GM20431 (cell line): ENCODE measurements around the gene CCL5.
"Not testable (repeated sequence)": the region's sequence is repeated elsewhere in the genome, so short reads cannot be mapped to it uniquely, and the experiment has no call there.

Source experiments
- in situ Hi-C: fragments of 300-500 bp; cut with MseI, MboI; formaldehyde crosslinking; loops from one replicate; pipeline ENCODE4 v1.15.0; 2020; ENCODE audit warnings: low sequenced_read_pairs; ENCODE audit not compliant: unreplicated experiment

CCL5 gene

DNA sequence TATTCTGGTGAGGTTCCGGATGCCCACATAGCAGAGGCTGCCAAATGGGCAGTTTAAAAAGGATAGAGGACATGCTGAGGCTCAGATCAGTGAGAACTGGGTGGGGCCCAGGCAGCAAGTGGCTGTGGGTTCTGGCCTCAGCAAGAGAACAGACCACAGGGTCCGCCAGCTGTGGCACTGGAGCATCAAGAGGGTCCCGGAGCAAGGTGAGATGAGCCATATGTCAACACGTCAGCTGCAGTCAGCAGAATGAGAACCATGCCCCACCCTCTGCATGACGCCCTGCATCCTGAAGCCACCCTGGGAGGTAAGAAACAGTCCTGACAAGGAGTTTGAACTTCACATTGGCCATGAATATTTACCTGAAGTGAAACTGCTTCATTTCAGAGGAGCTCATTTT, 20.1 kb upstream of the CCL5 start:
- in situ Hi-C loops, result no loop called here

DNA sequence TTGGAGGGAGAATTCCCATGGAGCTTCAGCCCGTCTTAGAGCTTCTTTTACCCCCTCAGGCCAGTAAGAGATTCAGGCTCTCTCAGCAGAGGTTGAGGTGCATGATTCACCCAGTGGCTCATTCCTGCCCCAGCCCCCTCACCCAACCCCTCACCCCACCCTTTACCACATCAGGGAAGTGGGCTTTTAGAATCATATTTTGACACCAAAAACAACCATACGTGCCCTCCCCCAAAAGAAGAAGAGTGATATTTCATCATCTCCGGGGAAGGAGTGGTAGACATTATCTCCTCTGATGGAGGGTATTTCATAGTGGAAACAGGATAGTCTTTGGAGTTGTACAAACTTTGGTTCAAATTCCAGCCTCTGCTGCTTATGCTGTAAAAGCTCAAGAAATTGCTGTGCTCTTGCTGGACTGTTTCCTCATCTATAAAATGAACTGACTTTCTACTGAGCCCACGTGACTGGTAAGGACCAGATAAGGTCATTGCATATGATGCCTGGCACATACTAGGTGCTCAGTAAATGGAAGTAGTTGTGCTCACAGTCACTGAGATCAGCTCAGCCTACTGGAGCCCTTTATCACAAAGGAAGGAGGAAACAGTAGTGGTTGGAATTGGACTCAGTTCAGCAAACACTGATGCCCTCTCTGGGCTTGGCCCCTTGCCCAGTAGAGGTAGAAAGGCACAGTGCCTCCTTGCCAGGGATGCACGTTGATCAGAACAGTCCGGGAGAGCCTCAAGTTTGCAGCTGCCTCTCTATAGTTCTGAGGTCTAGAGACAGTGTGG, 18.3 kb upstream of the CCL5 start:
- in situ Hi-C loops, result no loop called here

DNA sequence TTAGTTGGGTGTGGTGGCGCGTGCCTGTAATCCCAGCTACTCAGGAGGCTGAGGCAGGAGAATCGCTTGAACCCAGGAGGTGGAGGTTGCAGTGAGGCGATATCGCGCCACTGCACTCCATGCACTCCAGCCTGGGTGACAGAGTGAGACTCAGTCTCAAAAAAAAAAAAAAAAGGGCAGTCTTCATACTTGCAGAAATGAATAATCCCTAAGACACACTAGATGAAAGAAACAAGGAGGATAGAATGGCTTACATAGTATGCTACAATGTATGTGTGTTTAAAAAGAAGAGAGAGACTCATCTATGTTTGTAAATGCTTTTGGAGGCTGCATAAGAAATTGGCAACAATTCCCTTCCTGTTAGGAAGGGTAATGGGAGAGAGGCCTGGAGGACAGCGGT, 17.6 kb upstream of the CCL5 start:
- in situ Hi-C loops, result not testable (repeated sequence)

DNA sequence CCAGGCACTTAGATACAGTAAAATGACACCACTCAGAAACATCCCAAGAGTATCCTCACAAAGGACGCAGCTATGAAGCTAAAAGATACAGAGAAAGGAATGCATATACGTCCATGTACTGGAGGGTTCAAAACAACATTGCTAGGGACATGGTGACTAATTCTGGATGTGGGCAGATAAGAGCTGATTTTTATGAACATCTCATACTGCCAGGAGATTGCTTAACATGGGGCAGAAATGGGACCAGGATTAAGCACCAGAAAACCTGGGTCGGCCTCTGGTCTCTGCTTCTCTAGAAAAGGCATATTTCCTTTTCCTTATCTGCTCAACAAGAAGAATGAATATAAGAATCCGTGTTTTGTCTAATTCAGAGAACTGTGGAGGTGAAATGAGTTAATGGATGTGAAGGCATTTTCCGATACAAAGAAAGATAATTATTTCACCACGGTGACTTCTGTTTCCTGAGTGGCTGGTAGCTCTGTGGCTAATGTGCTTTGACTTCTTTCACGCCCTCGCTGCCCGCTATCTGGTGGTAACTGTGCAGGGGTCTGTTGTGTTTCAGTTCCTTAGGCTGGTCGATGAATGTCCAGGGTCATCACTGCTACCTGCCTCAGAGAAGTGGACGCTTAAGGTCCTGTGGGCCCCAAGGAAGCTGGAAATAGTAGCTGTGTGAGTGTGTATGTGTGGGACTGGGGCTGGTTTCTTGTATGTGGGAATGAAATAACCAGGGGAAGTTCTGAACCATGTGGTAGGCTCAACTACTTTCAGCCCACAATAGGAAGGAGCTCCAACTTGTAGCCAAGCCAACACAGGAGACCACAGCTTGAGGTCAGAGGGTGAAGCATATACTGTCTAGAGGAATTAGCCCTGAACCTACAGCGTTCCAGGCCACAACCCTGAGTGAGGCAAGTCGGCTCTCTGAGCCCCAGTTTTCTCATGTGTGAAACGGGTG, 15.8 kb upstream of the CCL5 start:
- in situ Hi-C loops, result no loop called here

DNA sequence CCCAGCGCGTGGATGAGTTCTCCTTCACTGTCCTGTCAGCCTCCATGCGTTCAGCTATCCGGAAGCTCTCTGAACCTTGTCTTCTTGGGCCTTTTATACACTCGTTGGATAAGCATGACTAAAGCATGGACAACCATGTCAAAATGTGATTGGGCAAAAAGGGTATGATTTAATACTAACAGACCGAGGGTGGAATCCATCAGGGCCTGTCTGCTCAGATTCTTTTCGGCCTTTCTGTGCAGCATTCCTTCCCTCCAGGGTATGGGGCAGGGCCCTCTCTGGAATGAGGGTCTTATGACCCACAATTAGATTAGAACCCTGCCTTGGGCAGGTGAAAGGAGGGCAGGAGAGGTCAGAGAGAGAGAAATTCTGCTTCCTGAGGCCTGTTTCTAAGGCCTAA, 14.0 kb upstream of the CCL5 start:
- in situ Hi-C loops, result no loop called here

DNA sequence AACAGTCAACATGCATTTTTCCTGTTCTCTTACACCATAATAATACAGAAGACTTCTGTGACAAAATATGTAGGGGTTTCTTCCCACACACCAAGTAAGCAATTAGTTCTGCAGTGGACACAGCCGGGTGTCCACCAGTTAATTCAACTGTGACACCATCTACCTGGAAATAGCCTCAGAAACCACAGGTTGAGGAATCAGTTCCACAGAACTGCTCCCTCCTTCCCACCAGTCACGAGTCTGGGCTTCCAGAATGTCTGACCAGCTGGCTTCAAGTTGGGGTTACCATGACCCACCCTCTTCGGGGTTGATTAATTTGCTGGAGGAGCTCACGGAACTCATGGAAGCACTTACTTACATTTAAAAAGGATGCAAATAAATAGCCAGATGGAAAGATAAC, 13.6 kb upstream of the CCL5 start:
- in situ Hi-C loops, result no loop called here

DNA sequence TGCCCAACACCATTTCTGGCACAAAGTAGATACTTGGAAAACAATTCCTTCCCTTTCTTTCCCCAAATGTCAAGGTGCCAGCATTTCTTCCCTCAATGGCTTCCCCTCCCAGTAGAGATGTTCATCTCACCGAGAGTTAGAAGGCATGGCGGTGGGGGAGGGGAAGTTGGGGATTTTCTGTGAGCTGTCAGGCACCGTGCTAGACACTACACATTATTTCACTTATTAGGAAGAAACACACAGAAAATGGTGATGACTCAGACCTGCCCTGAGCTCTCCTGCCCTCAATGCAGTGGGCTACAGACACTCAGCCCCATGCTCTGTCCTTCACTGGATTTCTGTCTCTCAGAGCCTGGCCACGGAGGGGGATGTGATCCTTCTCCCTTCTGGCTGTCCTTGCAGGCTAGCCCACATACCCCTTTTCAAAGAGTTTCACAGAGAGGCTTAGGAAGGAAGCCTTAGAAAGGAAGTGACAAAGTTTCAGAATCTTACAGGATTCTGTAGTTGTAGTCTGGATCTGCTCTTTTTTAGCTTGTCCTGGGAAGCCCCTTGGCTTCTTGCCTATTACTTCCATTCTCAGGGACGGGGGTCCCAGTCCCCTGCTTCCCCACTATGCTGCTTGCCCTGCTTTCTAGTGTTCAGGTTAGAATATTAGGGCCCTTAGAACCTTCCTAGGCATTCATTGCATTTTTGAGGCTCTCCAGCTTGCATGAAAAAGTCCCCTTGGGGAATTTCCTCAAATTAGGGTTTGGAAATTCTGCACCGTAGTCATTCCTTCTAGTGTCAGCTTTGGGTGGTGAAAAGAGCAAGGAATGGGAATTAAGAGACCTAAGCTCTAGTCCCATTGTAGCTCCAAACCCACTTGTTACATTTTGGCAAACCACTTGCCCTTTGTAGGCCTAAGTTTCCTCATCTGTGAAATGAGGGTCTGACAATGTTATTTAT, 12.2 kb upstream of the CCL5 start:
- in situ Hi-C loops, result no loop called here

DNA sequence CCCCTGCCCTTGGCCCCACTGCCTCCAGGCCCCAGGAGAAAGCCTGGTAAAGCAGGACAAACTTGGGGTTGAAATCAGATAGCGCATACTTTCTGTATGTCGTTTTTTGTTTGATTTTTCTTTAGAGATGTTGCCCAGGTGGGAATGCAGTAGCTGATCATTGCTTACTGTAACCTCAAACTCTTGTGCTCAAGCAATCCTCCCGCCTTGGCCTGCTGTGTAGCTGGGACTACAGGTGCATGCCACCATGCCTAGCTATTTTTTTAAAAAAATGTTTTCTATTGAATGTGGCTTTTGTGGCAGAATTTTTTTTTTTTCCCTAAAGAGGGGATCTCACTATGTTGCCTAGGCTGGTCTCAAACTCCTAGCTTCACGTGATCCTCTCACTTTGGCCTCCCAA, 11.1 kb upstream of the CCL5 start:
- in situ Hi-C loops, result no loop called here

DNA sequence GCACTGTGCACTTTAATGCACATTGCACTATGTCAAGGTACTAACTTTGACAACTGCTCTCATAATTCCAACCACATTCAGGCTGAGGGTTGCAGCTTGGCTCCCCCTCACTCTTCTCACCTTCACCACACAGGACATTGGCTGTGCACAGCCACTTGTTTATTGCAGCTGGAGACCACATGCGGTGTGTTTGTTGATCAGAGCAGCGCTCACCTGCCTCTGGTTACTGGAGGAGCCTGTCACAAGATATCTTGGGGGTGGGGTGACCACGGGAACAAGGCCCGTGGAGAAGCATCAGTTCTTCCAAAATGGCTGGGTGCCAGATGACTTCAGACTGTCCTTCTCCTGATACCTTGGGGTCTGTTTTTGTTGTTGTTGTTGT, 10.6 kb upstream of the CCL5 start:
- in situ Hi-C loops, result no loop called here

DNA sequence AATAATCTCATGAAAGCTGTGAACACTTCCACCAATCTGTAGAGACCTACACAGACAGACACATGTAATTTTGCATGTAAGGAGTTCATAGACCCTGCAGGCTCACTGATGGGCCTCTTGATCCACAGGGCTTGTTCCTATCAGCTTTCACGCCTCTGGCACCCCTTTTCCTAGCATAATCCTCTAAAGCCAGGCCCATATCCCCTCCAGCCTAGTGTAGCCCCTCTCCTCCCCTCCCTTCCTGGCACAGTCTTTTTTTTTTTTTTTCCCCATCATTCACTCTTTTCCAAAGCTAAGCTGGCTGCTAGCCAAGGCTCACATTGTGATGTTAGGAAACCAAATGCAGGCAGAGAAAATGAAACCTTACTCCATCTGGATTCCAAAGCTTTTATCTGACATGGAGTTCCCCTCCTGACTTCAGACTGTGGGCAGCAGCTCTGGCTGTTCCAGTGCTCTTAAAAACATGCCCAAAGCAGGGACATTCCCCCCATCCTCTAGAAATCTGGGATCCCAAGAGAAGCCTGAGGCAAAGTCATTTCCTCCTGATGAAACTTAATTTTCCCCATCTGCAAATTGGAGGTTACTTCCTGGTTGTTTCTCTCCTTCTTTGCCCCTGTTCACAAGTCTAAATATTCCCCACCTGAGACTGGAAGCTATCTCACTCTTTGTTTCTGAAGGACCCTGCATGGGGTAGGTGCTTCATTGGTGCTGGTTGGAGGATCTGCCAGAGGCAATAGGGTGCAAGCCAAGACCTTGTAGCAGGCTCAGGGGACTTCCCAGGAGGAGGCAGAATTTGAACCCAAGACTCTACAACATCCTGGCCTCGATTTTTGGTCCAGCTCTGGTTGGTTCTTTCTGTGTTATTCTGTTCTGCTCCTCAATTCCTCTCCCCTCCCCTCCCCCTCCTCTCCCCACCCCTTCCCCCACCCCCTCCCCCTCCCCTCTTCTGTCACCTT, 9.9 kb upstream of the CCL5 start:
- in situ Hi-C loops, result no loop called here

DNA sequence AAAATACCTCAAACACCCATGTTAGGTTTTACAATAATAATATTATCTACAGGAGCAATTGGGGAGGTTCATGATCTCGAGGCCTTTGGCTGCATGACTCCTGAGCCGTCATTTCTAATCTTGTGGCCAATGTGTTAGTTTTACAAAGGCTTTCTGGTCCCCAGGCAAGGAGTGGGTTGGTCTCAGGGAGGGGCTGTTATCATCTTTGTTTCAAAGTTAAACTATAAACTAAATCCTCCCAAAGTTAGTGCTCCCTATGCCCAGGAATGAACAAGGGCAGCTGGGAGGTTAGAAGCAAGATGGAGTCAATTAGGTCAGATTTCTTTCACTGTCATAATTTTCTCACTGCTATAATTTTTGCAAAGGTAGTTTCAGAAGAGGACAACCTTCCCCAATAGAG, 9.1 kb upstream of the CCL5 start:
- in situ Hi-C loops, result no loop called here

DNA sequence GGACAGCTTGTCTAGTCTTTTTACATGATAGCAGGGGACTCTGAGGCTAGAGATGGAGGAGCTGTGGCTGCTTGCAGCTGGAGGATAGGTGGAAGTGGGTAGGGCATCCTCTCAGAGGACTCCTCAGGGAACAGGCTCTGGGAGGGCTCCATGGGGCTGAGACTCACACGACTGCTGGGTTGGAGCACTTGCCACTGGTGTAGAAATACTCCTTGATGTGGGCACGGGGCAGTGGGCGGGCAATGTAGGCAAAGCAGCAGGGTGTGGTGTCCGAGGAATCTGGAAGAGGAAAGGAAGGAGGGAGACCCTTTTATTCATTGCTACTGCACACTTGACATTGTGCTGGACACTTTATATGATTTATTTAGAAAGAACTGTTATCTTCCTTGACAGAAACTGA, 1.8 kb downstream of the CCL5 start:
- in situ Hi-C loops, result no loop called here

DNA sequence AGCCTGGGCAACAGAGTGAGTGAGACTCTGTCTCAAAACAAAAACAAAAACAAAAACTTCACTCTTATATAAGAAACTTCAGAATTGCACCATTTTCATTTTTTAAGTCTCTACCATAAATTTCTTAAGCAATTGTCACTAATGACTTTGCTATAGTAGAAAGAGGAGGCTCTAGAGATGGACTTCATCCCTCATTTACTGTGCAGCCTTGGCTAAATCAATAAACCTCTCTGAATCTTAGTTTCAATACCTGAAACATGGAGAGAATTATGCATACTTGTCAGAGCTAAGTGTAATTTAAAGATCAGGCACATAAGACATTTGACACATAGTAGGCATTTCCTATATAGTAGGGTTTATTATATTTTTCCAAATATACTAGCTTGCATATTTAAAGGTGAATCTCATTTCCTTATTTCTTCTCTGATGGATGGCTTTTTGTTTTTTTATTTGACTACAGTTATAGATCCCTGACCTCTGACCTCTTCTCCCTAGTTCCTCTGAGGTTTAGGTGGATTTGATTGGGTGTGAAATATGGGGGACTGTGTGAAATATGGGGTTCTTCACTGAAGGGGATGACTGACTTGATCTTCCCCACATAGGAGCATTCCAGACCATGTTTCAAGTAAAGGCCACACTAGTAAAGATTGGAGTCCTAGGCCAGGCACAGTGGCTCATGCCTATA, 2.7 kb downstream of the CCL5 start:
- in situ Hi-C loops, result no loop called here

DNA sequence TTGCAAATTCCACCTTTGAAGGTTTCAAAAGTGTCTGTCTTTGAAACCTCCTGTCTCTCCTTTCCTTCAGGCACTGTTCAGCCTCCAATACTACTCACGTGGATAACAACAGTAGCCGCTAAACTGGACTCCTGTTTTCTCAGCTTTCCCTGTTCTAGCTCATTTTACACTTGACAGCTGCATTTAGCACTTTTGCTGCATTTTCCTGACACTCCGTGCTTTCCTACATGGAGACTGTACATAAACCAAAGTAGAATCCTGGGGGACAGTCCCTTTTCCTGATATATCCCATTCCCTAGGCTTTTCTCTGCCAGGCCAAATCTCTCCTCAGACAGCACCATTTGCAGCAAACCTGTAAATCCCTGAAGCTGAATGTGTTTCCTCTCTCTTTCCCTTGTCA, 3.6 kb downstream of the CCL5 start:
- in situ Hi-C loops, result no loop called here

DNA sequence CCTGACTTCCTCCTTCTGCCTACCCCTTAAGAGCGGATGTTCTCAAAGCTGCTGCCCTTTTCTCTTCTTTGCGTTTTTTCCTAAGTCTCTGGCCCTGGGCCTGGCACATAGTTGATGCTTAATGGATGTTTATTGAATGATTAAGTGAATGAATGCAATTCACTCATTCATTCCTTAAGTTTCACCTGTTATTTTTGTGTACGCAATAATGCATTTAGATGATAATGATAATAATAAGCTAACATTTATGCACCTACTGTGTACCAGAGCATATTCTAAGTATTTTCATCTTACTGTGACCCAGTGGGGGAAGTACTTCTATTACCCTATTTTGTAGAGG, 4.4 kb downstream of the CCL5 start:
- in situ Hi-C loops, result no loop called here

DNA sequence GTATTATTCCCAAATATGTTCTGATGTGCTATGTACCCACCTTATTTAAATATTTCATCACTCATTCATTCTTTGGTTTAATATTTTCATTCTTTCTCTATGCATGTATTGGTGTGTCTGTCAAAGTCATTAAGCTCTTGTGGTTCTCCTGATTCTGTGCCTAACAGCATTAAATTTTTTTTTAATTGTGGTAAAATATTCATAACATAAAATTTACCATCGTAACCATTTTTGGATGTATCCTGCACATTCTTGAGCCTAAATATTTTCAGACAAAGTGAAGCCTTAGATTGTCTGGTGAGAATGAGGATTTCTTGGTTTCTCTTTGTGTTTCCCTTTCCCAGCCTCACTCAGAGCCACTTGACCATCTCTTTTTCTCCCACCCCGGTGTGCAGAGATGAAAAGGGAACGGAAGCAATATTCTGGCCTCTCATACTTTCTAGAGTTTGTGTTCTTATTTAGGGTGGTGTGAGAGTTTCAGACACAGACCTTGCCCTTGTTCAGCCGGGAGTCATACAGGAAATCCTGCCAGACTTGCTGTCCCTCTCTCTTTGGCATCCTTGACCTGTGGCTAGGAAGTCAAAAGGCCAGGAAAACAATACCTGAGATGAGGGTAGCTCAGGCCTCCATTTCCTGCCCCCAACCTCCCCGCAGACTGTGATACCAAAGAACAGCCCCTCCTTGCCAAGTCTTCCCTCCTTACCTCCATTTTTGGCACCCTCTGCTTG, 4.9 kb downstream of the CCL5 start:
- in situ Hi-C loops, result no loop called here

DNA sequence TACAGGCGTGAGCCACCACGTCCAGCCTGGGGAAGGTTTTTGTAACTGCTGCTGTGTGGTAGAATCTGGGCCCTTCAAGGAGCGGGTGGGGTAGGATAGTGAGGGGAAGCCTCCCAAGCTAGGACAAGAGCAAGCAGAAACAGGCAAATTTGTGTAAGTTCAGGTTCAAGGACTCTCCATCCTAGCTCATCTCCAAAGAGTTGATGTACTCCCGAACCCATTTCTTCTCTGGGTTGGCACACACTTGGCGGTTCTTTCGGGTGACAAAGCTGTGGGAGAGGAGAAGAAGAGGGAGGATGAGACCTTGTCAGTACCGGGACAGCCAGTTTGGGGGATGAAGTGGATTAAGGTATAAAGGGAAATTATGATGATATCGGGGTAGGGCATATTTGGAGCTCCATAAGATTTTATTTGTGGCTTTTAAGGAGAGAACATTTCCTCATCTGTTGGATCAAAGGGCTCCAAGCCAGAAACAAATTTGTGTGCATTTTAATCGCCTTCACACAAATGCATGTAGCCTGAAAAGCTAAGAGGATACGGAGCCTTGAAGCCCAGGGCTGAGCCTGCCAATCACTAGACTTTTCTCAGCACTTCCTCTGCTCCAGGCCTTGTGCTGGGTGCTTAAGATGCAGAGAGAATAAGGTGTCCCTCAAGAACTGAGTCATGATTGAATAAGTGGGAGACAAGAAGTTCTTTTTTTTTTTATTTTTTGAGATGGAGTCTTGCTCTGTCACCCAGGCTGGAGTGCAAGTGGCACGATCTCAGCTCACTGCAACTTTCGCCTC, 7.8 kb downstream of the CCL5 start:
- in situ Hi-C loops, result no loop called here
